Hepatocyte (in vitro differentiated cells): ENCODE results near the gene DEAF1.

Source experiments
- CTCF ChIP-seq: fragments of 200-600 bp; sonication (generic); IDR thresholded peaks from 2 replicates; pipeline ENCODE4 v1.5.1; 2016; ENCODE audit warnings: antibody characterized with exemption, mild to moderate bottlenecking; ENCODE audit not compliant: poor library complexity
- EZH2 ChIP-seq: fragments of 200-600 bp; sonication (generic); IDR thresholded peaks from 2 replicates; pipeline ENCODE4 v1.6.1; 2016; ENCODE audit warnings: antibody characterized with exemption, mild to moderate bottlenecking, borderline replicate concordance

GRCh38 chr11:693887-694562, 997 bp downstream of the DEAF1 start:
- no peak for TF ChIP-seq CTCF
- no peak for TF ChIP-seq EZH2
